SK-N-SH (cell line): ENCODE measurements around the gene WDR41. TPM values are rescaled to one million over a fixed set of nuclear protein-coding genes. Genes with fewer than 3 reads are reported as not detected.
"Not testable (repeated sequence)": the region's sequence is repeated elsewhere in the genome, so short reads cannot be mapped to it uniquely, and the experiment has no call there.

Experiments
- CTCF ChIA-PET: fragments of 300-600, 350-600 bp; formaldehyde crosslinking; extraction: SDS; loops from one replicate; lab custom pipeline; 2021; lab: Yijun Ruan, JAX
- POLR2A ChIA-PET: fragments of 350-600 bp; sonication (Branson Sonifier 250); formaldehyde crosslinking; extraction: SDS; loops from one replicate; lab custom pipeline; 2020; ENCODE audit warnings: antibody characterized with exemption, inconsistent platforms; lab: Yijun Ruan, JAX
- DNase-seq: peaks from one replicate; pipeline ENCODE4 v3.0.0; 2012
- H2AFZ ChIP-seq: fragments of 200-600 bp; sonication (generic); 2 replicates; pipeline ENCODE4 v1.8.1; 2016; ENCODE audit warnings: antibody characterized with exemption, mild to moderate bottlenecking, low read depth
- H3F3A ChIP-seq: fragments of 200-600 bp; sonication (generic); replicated peaks from 2 replicates; pipeline ENCODE3; 2016; ENCODE audit warnings: antibody characterized with exemption, mild to moderate bottlenecking; ENCODE audit not compliant: insufficient read depth
- H3K27ac ChIP-seq, 2 experiments: fragments of 200-500 bp in 1 of 2; fragments of 200-600 bp in 1 of 2; sonication (Bioruptor generic) in 1 of 2; sonication (generic), shearing (Covaris generic) in 1 of 2; 2 replicates each; pipeline versions ENCODE4 v1.5.1 to v1.6.1; 2014 to 2016; ENCODE audit warnings: low read depth in 2 of 2, inconsistent platforms in 1 of 2, low read length in 1 of 2, mild to moderate bottlenecking in 1 of 2, mixed read lengths in 1 of 2
- H3K27me3 ChIP-seq: fragments of 200-600 bp; sonication (generic), shearing (Covaris generic); 2 replicates; pipeline ENCODE4 v1.6.1; 2016; ENCODE audit warnings: mixed run types; ENCODE audit not compliant: insufficient read depth
- H3K36me3 ChIP-seq, 2 experiments: fragments of 200-500 bp in 1 of 2; fragments of 200-600 bp in 1 of 2; sonication (Bioruptor generic) in 1 of 2; sonication (generic) in 1 of 2; replicated peaks in 1 of 2; 2 replicates each; pipeline versions ENCODE3 to v1.5.1; 2014 to 2016; ENCODE audit warnings: low read length in 1 of 2, mild to moderate bottlenecking in 1 of 2; ENCODE audit not compliant: insufficient read depth in 2 of 2, control insufficient read depth in 1 of 2
- H3K4me1 ChIP-seq, 2 experiments: fragments of 200-500 bp in 1 of 2; fragments of 200-600 bp in 1 of 2; sonication (Bioruptor generic) in 1 of 2; sonication (generic), shearing (Covaris generic) in 1 of 2; 2 replicates each; pipeline versions ENCODE4 v1.5.1 to v1.6.1; 2014 to 2016; ENCODE audit warnings: low read depth in 1 of 2, low read length in 1 of 2, mixed run types in 1 of 2; ENCODE audit not compliant: insufficient read depth in 2 of 2, control insufficient read depth in 1 of 2
- H3K4me2 ChIP-seq: fragments of 200-600 bp; sonication (generic), shearing (Covaris generic); 2 replicates; pipeline ENCODE4 v1.6.1; 2017; ENCODE audit warnings: mixed run types
- H3K4me3 ChIP-seq, 2 experiments: fragments of 200-500 bp in 1 of 2; fragments of 200-600 bp in 1 of 2; sonication (Bioruptor generic) in 1 of 2; sonication (generic), shearing (Covaris generic) in 1 of 2; 2 replicates each; pipeline versions ENCODE4 v1.5.1 to v1.8.1; 2014 to 2016; ENCODE audit warnings: low read depth in 2 of 2, inconsistent platforms in 1 of 2, low read length in 1 of 2, mild to moderate bottlenecking in 1 of 2, mixed read lengths in 1 of 2, moderate library complexity in 1 of 2
- H3K79me2 ChIP-seq: fragments of 200-600 bp; sonication (generic); 2 replicates; pipeline ENCODE4 v1.8.1; 2017; ENCODE audit warnings: mild to moderate bottlenecking; ENCODE audit not compliant: insufficient read depth
- H3K9ac ChIP-seq: fragments of 200-600 bp; sonication (generic); 2 replicates; pipeline ENCODE4 v1.6.1; 2017; ENCODE audit warnings: mixed run types
- H3K9me2 ChIP-seq: fragments of 200-600 bp; sonication (generic); 2 replicates; pipeline ENCODE4 v1.6.1; 2017; ENCODE audit warnings: mixed run types
- H3K9me3 ChIP-seq: fragments of 200-600 bp; sonication (generic); 2 replicates; pipeline ENCODE4 v1.6.1; 2017; ENCODE audit warnings: mixed run types, mild to moderate bottlenecking, moderate library complexity
- H4K20me1 ChIP-seq: fragments of 200-600 bp; sonication (generic); 2 replicates; pipeline ENCODE4 v1.6.1; 2017; ENCODE audit warnings: mild to moderate bottlenecking, mixed run types; ENCODE audit not compliant: insufficient read depth
- CHD2 ChIP-seq: fragments of 150-350 bp; IDR thresholded peaks from 2 replicates; pipeline ENCODE4 v1.6.1; 2018; ENCODE audit warnings: low read length; ENCODE audit not compliant: partially characterized antibody
- FOSL2 ChIP-seq: IDR thresholded peaks from 2 replicates; pipeline ENCODE4 v1.4.0; 2012; ENCODE audit warnings: low read depth, mild to moderate bottlenecking, moderate library complexity, borderline replicate concordance
- FOXJ3 ChIP-seq: sonication (generic); formaldehyde crosslinking; IDR thresholded peaks from 2 replicates; pipeline ENCODE4 v1.5.1; 2020; ENCODE audit warnings: mild to moderate bottlenecking, missing genetic modification reagents
- GABPA ChIP-seq: IDR thresholded peaks from 2 replicates; pipeline ENCODE4 v1.4.0; 2012; ENCODE audit warnings: low read depth, mild to moderate bottlenecking
- JUND ChIP-seq: IDR thresholded peaks from 2 replicates; pipeline ENCODE4 v1.4.0; 2012
- MEF2A ChIP-seq: IDR thresholded peaks from 2 replicates; pipeline ENCODE4 v1.4.0; 2012; ENCODE audit warnings: low read depth, borderline replicate concordance
- NFIC ChIP-seq: IDR thresholded peaks from 2 replicates; pipeline ENCODE4 v1.4.0; 2012; ENCODE audit warnings: borderline replicate concordance
- NRF1 ChIP-seq: IDR thresholded peaks from 2 replicates; pipeline ENCODE4 v1.6.1; 2012; ENCODE audit warnings: low read depth, mild to moderate bottlenecking, low read length
- POLR2AphosphoS5 ChIP-seq: IDR thresholded peaks from 2 replicates; pipeline ENCODE4 v1.6.1; 2012; ENCODE audit warnings: low read depth, low read length
- RAD21 ChIP-seq: IDR thresholded peaks from 2 replicates; pipeline ENCODE4 v1.6.1; 2012; ENCODE audit warnings: mild to moderate bottlenecking, low read length
- RCOR1 ChIP-seq: fragments of 150-350 bp; IDR thresholded peaks from 2 replicates; pipeline ENCODE4 v1.6.1; 2017; ENCODE audit warnings: antibody characterized with exemption, low read length
- SIN3A ChIP-seq: IDR thresholded peaks from 2 replicates; pipeline ENCODE4 v1.6.1; 2012; ENCODE audit warnings: low read depth, mild to moderate bottlenecking, low read length, moderate library complexity, borderline replicate concordance
- TAF1 ChIP-seq: IDR thresholded peaks from 2 replicates; pipeline ENCODE4 v1.6.1; 2012; ENCODE audit warnings: low read depth, mild to moderate bottlenecking, low read length, moderate library complexity, borderline replicate concordance
- TCF12 ChIP-seq: IDR thresholded peaks from 2 replicates; pipeline ENCODE4 v1.4.0; 2012
- TEAD4 ChIP-seq: IDR thresholded peaks from 2 replicates; pipeline ENCODE4 v1.4.0; 2012; ENCODE audit warnings: mild to moderate bottlenecking, borderline replicate concordance; ENCODE audit not compliant: insufficient read depth
- YY1 ChIP-seq: IDR thresholded peaks from 2 replicates; pipeline ENCODE4 v1.4.0; 2012; ENCODE audit warnings: low read depth, mild to moderate bottlenecking
- WGBS: methylation state at CpG from one replicate; pipeline ENCODE4 v1.1.6; 2017; ENCODE audit warnings: low lambda C conversion rate; 5-methylcytosine and 5-hydroxymethylcytosine counted together
- polyA plus RNA-seq, 3 experiments: library from polyadenylated mRNA; depleted of rRNA; stranded (reverse); fragments of >200 nt; gene quantifications; 2 replicates each; pipeline ENCODE4 v1.2.3, GENCODE V29; 2012
- TF ChIP-seq, protein P1 (sequence below): fragments of 150-350 bp; IDR thresholded peaks from 2 replicates; pipeline ENCODE4 v1.6.1; 2017; ENCODE audit warnings: antibody characterized with exemption, low read length, low read depth, borderline replicate concordance
- TF ChIP-seq, protein P2 (sequence below): IDR thresholded peaks from 2 replicates; pipeline ENCODE4 v1.4.0; 2012; ENCODE audit warnings: low read depth, borderline replicate concordance
- TF ChIP-seq, protein P3 (sequence below): IDR thresholded peaks from 2 replicates; pipeline ENCODE4 v1.4.0; 2012; ENCODE audit warnings: low read depth, borderline replicate concordance

Gene WDR41
- polyA plus RNA-seq, 1 of the 3 experiments (the other 2 are of a cell fraction), result 17.2 TPM

DNA sequence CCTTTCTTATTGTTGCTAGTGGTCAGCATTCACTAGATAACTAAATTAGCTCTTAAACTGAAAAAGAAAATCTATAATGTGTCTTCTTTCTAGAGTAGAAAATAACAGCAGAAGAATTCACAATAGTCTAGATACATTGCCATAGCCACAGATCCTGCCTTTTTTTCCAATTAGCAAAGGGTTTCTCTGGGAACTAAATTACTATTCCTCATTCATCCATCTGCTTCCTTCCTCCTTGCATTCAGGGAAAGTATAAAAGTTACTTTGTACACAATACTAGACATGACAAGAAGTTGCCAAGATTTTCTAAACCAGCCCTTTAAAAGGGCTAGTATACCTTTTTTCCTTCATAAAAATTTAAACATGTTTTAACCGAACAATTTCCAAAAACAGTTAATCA is 21.2 kb upstream of the WDR41 start:
- ChIA-PET POLR2A (no interaction called here), CTCF (no interaction called here)

DNA sequence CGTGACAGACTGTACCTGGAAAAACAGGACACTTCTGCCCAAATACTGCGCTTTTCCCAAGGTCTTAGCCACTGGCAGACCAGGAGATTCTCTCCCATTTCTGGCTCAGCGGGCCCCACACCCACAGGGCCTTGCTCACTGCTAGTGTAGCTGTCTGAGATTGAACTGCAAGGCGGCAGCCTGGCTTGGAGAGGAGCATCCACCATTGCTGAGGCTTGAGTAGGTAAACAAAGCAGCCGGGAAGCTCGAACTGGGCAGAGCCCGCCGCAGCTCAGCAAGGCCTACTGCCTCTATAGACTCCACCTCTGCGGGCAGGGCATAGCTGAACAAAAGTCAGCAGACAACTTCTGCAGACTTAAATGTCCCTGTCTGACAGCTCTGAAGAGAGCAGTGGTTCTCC is 9.0 kb upstream of the WDR41 start:
- POLR2A ChIA-PET, H3K79me2 ChIP-seq: not testable (repeated sequence)
- CTCF ChIA-PET, result interaction anchor here (1.6 kb wide), 1 partner anchor 9 kb away, joined by 8 read pairs; the partner anchor contains the start of gene WDR41

More for the DNA sequence above, 21.2 kb upstream of the WDR41 start:
- Histone ChIP-seq H4K20me1 (no peaks in the 10 kb centered on the region), H3K36me3 (no peaks in the 10 kb centered on the region), H3F3A (no peaks in the 10 kb centered on the region), H3K9me2 (no peaks in the 10 kb centered on the region), H3K4me1 (no peaks in the 10 kb centered on the region), H3K9ac (no peak overlapping the region), H3K27me3 (no peaks in the 10 kb centered on the region), H3K4me3 (no peak overlapping the region), H3K79me2 (no peaks in the 10 kb centered on the region), H3K9me3 (no peaks in the 10 kb centered on the region), H2AFZ (no peak overlapping the region), H3K27ac (no peak overlapping the region), H3K4me2 (no peak overlapping the region)
- TF ChIP-seq TEAD4 (no peak), FOXJ3 (CRISPR knock-in tag) (no peak), RAD21 (no peak), GABPA (no peak), RCOR1 (no peak), POLR2AphosphoS5 (no peak), MEF2A (no peak)
- TF ChIP-seq, protein P1, sequence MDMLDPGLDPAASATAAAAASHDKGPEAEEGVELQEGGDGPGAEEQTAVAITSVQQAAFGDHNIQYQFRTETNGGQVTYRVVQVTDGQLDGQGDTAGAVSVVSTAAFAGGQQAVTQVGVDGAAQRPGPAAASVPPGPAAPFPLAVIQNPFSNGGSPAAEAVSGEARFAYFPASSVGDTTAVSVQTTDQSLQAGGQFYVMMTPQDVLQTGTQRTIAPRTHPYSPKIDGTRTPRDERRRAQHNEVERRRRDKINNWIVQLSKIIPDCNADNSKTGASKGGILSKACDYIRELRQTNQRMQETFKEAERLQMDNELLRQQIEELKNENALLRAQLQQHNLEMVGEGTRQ, result no peak
- TF ChIP-seq, protein P2, sequence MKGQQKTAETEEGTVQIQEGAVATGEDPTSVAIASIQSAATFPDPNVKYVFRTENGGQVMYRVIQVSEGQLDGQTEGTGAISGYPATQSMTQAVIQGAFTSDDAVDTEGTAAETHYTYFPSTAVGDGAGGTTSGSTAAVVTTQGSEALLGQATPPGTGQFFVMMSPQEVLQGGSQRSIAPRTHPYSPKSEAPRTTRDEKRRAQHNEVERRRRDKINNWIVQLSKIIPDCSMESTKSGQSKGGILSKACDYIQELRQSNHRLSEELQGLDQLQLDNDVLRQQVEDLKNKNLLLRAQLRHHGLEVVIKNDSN, result no peak
- WGBS, result 86% methylated on average over 1 of the region's 1 CpG
- DNase-seq, result no peak

DNA sequence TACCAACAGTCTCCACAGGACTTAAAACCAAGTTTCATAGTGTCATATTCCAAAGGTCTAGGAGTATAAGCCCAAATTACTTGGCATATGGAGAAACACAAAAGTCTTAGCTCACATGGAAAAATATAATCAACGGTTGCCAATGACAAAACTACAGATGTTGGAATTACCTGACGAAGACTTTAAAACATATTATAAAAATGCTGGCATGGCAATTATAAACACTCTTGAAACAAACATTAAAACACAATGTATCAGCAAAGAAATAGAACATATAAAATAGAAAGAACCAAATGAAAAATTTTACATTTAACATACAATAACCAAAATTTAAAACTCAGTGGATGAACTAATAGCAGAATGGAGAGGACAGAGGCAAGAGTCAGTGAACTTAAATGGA is 7.9 kb upstream of the WDR41 start:
- Histone ChIP-seq H2AFZ (no peak overlapping the region), H3K27me3 (no peaks in the 10 kb centered on the region), H3K4me2 (no peak overlapping the region), H4K20me1 (no peaks in the 10 kb centered on the region), H3K27ac (no peak overlapping the region), H3K4me1 (no peaks in the 10 kb centered on the region), H3K4me3 (no peak overlapping the region), H3K79me2 (no peaks in the 10 kb centered on the region), H3K9ac (no peak overlapping the region), H3K9me3 (no peaks in the 10 kb centered on the region), H3K36me3 (no peaks in the 10 kb centered on the region), H3K9me2 (no peaks in the 10 kb centered on the region), H3F3A (no peaks in the 10 kb centered on the region)
- CTCF ChIA-PET, result interaction anchor here (0.6 to 1.6 kb wide), 2 partner anchors 8 to 131 kb away, joined by 3 to 8 read pairs; partner anchors contain the start of gene WDR41
- DNase-seq, result no peak
- WGBS, result 78% methylated on average over 2 of the region's 2 CpGs
- POLR2A ChIA-PET, result no interaction called here
- TF ChIP-seq SIN3A (no peak), JUND (no peak), NRF1 (no peak), YY1 (no peak), FOSL2 (no peak), CHD2 (no peak), TCF12 (no peak), NFIC (no peak), TAF1 (no peak)
- TF ChIP-seq, protein P3, sequence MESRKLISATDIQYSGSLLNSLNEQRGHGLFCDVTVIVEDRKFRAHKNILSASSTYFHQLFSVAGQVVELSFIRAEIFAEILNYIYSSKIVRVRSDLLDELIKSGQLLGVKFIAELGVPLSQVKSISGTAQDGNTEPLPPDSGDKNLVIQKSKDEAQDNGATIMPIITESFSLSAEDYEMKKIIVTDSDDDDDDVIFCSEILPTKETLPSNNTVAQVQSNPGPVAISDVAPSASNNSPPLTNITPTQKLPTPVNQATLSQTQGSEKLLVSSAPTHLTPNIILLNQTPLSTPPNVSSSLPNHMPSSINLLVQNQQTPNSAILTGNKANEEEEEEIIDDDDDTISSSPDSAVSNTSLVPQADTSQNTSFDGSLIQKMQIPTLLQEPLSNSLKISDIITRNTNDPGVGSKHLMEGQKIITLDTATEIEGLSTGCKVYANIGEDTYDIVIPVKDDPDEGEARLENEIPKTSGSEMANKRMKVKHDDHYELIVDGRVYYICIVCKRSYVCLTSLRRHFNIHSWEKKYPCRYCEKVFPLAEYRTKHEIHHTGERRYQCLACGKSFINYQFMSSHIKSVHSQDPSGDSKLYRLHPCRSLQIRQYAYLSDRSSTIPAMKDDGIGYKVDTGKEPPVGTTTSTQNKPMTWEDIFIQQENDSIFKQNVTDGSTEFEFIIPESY, result no peak

More for the DNA sequence above, 9.0 kb upstream of the WDR41 start:
- not testable (repeated sequence) for H3K9me3 ChIP-seq, H3K9ac ChIP-seq, H3K27me3 ChIP-seq, H4K20me1 ChIP-seq, H3F3A ChIP-seq, H3K4me1 ChIP-seq, H3K27ac ChIP-seq, H3K4me3 ChIP-seq, H3K36me3 ChIP-seq, H2AFZ ChIP-seq, H3K9me2 ChIP-seq, H3K4me2 ChIP-seq, DNase-seq
- 37% methylated on average over 3 of the region's 9 CpGs for whole genome bisulfite sequencing
